Measurements from ENCODE around the gene UXS1. TPM values are rescaled to one million over a fixed set of nuclear protein-coding genes. Genes with fewer than 3 reads are reported as not detected.

UXS1 gene
- polyA plus RNA-seq, 1 donor from 2014 or later = 19.1 TPM

DNA sequence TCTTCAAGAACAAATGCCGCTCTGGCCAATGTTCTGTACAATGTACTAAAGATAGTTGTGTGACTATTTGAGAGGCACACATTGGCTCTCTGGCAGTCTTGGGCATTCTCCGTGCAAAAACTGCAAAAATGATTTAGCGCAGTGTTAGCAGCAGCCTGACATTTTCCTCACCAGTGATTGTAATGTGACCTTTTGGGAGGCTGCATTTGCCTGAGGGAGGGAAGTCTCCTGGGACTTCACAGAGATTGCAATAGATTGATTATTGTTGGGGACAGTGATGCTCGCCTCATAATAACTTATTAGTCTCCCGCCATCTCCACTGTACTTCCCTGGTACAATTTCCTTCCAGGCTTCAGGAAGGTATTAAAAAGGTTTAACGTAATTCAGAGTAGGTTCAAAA lies 149.2 kb downstream of the UXS1 start:
- Histone ChIP-seq H3K9me3 (ENCODE audit: low read length) (no peaks in the 10 kb centered on the region), H2AFZ (ENCODE audit: low read depth, low read length) (no peak overlapping the region), H3K27me3 (ENCODE audit: insufficient read depth, low read depth, low read length) (no peaks in the 10 kb centered on the region), H3F3A (ENCODE audit: insufficient read depth, low read length, poor library complexity, severe bottlenecking) (no peaks in the 10 kb centered on the region), H3K27ac (ENCODE audit: low read length) (no peak overlapping the region), H3K4me2 (ENCODE audit: low read length) (no peak overlapping the region), H3K9me2 (ENCODE audit: insufficient read depth, low read length) (no peaks in the 10 kb centered on the region), H3K4me3 (ENCODE audit: low read length) (no peak overlapping the region), H3K9ac (ENCODE audit: low read length) (no peak overlapping the region), H4K20me1 (ENCODE audit: insufficient read depth) (no peaks in the 10 kb centered on the region), H3K79me2 (replicated peaks; ENCODE audit: insufficient read depth, low read length) (no peaks in the 10 kb centered on the region), H3K36me3 (ENCODE audit: insufficient read depth, low read length) (no peaks in the 10 kb centered on the region)
- TF ChIP-seq, protein P1, sequence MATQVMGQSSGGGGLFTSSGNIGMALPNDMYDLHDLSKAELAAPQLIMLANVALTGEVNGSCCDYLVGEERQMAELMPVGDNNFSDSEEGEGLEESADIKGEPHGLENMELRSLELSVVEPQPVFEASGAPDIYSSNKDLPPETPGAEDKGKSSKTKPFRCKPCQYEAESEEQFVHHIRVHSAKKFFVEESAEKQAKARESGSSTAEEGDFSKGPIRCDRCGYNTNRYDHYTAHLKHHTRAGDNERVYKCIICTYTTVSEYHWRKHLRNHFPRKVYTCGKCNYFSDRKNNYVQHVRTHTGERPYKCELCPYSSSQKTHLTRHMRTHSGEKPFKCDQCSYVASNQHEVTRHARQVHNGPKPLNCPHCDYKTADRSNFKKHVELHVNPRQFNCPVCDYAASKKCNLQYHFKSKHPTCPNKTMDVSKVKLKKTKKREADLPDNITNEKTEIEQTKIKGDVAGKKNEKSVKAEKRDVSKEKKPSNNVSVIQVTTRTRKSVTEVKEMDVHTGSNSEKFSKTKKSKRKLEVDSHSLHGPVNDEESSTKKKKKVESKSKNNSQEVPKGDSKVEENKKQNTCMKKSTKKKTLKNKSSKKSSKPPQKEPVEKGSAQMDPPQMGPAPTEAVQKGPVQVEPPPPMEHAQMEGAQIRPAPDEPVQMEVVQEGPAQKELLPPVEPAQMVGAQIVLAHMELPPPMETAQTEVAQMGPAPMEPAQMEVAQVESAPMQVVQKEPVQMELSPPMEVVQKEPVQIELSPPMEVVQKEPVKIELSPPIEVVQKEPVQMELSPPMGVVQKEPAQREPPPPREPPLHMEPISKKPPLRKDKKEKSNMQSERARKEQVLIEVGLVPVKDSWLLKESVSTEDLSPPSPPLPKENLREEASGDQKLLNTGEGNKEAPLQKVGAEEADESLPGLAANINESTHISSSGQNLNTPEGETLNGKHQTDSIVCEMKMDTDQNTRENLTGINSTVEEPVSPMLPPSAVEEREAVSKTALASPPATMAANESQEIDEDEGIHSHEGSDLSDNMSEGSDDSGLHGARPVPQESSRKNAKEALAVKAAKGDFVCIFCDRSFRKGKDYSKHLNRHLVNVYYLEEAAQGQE (IDR thresholded peaks at IDR 0.05; ENCODE audit: borderline replicate concordance) = no peak

DNA sequence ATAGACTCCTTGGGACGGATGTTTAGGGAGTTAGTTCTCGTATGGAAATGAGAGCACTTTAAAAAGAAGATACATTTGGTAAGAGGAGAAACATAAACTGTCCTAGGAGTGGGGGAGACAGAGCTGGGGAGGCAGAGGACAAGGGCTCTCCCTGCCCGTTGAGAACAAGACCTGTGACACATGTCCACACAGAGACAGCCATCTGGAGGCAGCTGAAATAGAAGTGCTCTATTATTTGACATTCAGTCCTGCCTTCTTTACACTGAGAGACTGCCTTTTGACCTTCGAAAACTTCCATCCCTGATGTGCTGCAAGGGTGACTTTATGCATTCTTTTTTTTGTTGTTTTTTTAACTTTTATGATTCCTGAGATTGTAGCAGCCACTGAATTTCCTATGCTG lies 150.1 kb downstream of the UXS1 start:
- Histone ChIP-seq H3K9me2 (ENCODE audit: insufficient read depth, low read length) (no peaks in the 10 kb centered on the region), H3K79me2 (replicated peaks; ENCODE audit: insufficient read depth, low read length) (no peaks in the 10 kb centered on the region), H3F3A (ENCODE audit: insufficient read depth, low read length, poor library complexity, severe bottlenecking) (no peaks in the 10 kb centered on the region), H4K20me1 (ENCODE audit: insufficient read depth) (no peaks in the 10 kb centered on the region), H3K27me3 (ENCODE audit: insufficient read depth, low read depth, low read length) (no peaks in the 10 kb centered on the region), H3K36me3 (ENCODE audit: insufficient read depth, low read length) (no peaks in the 10 kb centered on the region), H3K4me3 (ENCODE audit: low read length) (no peak overlapping the region), H2AFZ (ENCODE audit: low read depth, low read length) (no peak overlapping the region), H3K4me2 (ENCODE audit: low read length) (no peak overlapping the region), H3K27ac (ENCODE audit: low read length) (no peak overlapping the region), H3K9me3 (ENCODE audit: low read length) (no peaks in the 10 kb centered on the region), H3K9ac (ENCODE audit: low read length) (no peak overlapping the region)
- TF ChIP-seq, protein P2, sequence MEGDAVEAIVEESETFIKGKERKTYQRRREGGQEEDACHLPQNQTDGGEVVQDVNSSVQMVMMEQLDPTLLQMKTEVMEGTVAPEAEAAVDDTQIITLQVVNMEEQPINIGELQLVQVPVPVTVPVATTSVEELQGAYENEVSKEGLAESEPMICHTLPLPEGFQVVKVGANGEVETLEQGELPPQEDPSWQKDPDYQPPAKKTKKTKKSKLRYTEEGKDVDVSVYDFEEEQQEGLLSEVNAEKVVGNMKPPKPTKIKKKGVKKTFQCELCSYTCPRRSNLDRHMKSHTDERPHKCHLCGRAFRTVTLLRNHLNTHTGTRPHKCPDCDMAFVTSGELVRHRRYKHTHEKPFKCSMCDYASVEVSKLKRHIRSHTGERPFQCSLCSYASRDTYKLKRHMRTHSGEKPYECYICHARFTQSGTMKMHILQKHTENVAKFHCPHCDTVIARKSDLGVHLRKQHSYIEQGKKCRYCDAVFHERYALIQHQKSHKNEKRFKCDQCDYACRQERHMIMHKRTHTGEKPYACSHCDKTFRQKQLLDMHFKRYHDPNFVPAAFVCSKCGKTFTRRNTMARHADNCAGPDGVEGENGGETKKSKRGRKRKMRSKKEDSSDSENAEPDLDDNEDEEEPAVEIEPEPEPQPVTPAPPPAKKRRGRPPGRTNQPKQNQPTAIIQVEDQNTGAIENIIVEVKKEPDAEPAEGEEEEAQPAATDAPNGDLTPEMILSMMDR (IDR thresholded peaks at IDR 0.05; ENCODE audit: poor library complexity, severe bottlenecking) = no peak
- TF ChIP-seq EP300 (conservative IDR thresholded peaks at IDR 0.05; ENCODE audit: poor library complexity, severe bottlenecking) (no peak), MXI1 (conservative IDR thresholded peaks at IDR 0.05; ENCODE audit: poor library complexity, severe bottlenecking) (no peak), EZH2 (IDR thresholded peaks at IDR 0.05; ENCODE audit: borderline replicate concordance, insufficient read depth, low read length, poor library complexity, severe bottlenecking) (no peak), RAD21 (conservative IDR thresholded peaks at IDR 0.05) (no peak), POLR2AphosphoS5 (IDR thresholded peaks at IDR 0.05) (no peak), TAF1 (IDR thresholded peaks at IDR 0.05; ENCODE audit: low read depth) (no peak)
- TF ChIP-seq, protein P1 (IDR thresholded peaks at IDR 0.05; ENCODE audit: borderline replicate concordance) = no peak
